SK-N-SH treated with all-trans-retinoic acid at 6 μM for 48 hours (cell line): Measurements from ENCODE around the gene THOP1.

Source experiments
- BACH2 ChIP-seq: fragments of 250-450 bp; sonication (Bioruptor Pico); IDR thresholded peaks from 2 replicates; pipeline ENCODE4 v1.9.0; 2021; ENCODE audit warnings: mild to moderate bottlenecking, borderline replicate concordance
- CSDC2 ChIP-seq: fragments of 250-450 bp; sonication (Bioruptor Pico); IDR thresholded peaks from 2 replicates; pipeline ENCODE4 v1.5.0; 2020; ENCODE audit warnings: mild to moderate bottlenecking, moderate library complexity
- RARB ChIP-seq: fragments of 250-450 bp; sonication (Bioruptor Pico); IDR thresholded peaks from 2 replicates; pipeline ENCODE4 v1.8.0; 2021; ENCODE audit warnings: mild to moderate bottlenecking, moderate library complexity
- TCF4 ChIP-seq: fragments of 250-450 bp; sonication (Bioruptor Pico); IDR thresholded peaks from 2 replicates; pipeline ENCODE4 v1.8.0; 2021; ENCODE audit warnings: mild to moderate bottlenecking, moderate library complexity, borderline replicate concordance
- TOX ChIP-seq: fragments of 250-450 bp; sonication (Bioruptor Pico); IDR thresholded peaks from 2 replicates; pipeline ENCODE4 v1.8.0; 2021; ENCODE audit warnings: mild to moderate bottlenecking, moderate library complexity, borderline replicate concordance
- ZC3H10 ChIP-seq: fragments of 250-450 bp; sonication (Bioruptor Pico); IDR thresholded peaks from 2 replicates; pipeline ENCODE4 v1.5.1; 2021; ENCODE audit warnings: mild to moderate bottlenecking, moderate library complexity
- ZFP30 ChIP-seq: fragments of 450-650 bp; formaldehyde crosslinking; IDR thresholded peaks from 2 replicates; pipeline ENCODE4 v1.5.0; 2022; ENCODE audit warnings: mild to moderate bottlenecking, moderate library complexity
- TF ChIP-seq, protein P1 (sequence below): fragments of 250-450 bp; sonication (Bioruptor Pico); IDR thresholded peaks from 2 replicates; pipeline ENCODE4 v1.8.0; 2020; ENCODE audit warnings: mild to moderate bottlenecking, moderate library complexity, borderline replicate concordance
- TF ChIP-seq, protein P2 (sequence below): fragments of 250-450 bp; sonication (Bioruptor Pico); IDR thresholded peaks from 2 replicates; pipeline ENCODE4 v1.5.0; 2020; ENCODE audit warnings: mild to moderate bottlenecking, moderate library complexity
- TF ChIP-seq, protein P3 (sequence below): fragments of 250-450 bp; sonication (Bioruptor Pico); IDR thresholded peaks from 2 replicates; pipeline ENCODE4 v1.5.1; 2020; ENCODE audit warnings: low read depth, mild to moderate bottlenecking, moderate library complexity

DNA sequence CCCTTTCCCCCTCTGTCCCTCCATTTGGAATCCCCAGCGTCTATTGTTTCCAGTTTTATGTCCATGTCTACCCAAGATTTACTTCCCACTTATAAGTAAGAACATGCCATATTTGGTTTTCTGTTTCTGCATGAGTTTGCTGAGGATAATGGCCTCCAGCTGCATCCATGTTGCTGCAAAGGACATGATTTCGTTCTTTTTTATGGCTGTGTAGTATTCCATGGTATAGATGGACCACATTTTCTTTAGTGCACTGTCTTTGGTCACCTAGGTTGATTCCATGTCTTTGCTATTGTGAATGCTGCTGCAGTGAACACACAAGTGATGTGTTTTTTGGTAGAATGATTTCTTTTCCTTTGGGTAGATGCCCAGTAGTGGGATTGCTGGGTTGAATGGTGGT is 59.8 kb downstream of the THOP1 start:
- TF ChIP-seq, protein P1, sequence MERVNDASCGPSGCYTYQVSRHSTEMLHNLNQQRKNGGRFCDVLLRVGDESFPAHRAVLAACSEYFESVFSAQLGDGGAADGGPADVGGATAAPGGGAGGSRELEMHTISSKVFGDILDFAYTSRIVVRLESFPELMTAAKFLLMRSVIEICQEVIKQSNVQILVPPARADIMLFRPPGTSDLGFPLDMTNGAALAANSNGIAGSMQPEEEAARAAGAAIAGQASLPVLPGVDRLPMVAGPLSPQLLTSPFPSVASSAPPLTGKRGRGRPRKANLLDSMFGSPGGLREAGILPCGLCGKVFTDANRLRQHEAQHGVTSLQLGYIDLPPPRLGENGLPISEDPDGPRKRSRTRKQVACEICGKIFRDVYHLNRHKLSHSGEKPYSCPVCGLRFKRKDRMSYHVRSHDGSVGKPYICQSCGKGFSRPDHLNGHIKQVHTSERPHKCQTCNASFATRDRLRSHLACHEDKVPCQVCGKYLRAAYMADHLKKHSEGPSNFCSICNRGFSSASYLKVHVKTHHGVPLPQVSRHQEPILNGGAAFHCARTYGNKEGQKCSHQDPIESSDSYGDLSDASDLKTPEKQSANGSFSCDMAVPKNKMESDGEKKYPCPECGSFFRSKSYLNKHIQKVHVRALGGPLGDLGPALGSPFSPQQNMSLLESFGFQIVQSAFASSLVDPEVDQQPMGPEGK = no peak
- TF ChIP-seq, protein P2, sequence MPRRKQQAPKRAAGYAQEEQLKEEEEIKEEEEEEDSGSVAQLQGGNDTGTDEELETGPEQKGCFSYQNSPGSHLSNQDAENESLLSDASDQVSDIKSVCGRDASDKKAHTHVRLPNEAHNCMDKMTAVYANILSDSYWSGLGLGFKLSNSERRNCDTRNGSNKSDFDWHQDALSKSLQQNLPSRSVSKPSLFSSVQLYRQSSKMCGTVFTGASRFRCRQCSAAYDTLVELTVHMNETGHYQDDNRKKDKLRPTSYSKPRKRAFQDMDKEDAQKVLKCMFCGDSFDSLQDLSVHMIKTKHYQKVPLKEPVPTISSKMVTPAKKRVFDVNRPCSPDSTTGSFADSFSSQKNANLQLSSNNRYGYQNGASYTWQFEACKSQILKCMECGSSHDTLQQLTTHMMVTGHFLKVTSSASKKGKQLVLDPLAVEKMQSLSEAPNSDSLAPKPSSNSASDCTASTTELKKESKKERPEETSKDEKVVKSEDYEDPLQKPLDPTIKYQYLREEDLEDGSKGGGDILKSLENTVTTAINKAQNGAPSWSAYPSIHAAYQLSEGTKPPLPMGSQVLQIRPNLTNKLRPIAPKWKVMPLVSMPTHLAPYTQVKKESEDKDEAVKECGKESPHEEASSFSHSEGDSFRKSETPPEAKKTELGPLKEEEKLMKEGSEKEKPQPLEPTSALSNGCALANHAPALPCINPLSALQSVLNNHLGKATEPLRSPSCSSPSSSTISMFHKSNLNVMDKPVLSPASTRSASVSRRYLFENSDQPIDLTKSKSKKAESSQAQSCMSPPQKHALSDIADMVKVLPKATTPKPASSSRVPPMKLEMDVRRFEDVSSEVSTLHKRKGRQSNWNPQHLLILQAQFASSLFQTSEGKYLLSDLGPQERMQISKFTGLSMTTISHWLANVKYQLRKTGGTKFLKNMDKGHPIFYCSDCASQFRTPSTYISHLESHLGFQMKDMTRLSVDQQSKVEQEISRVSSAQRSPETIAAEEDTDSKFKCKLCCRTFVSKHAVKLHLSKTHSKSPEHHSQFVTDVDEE (CRISPR knock-in tag) = no peak
- TF ChIP-seq BACH2 (CRISPR knock-in tag) = no peak
- TF ChIP-seq, protein P3, sequence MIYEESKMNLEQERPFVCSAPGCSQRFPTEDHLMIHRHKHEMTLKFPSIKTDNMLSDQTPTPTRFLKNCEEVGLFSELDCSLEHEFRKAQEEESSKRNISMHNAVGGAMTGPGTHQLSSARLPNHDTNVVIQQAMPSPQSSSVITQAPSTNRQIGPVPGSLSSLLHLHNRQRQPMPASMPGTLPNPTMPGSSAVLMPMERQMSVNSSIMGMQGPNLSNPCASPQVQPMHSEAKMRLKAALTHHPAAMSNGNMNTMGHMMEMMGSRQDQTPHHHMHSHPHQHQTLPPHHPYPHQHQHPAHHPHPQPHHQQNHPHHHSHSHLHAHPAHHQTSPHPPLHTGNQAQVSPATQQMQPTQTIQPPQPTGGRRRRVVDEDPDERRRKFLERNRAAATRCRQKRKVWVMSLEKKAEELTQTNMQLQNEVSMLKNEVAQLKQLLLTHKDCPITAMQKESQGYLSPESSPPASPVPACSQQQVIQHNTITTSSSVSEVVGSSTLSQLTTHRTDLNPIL (CRISPR knock-in tag) = no peak
- no peak for TF ChIP-seq ZC3H10 (CRISPR knock-in tag)
- TF ChIP-seq RARB (CRISPR knock-in tag) = no peak
- no peak for TF ChIP-seq ZFP30 (CRISPR knock-in tag)
- no peak for TF ChIP-seq TOX (CRISPR knock-in tag)
- no peak for TF ChIP-seq TCF4
- TF ChIP-seq CSDC2 = no peak
